Fibroblast of lung (primary cell): ENCODE results near the gene ERBB4. TPM values are rescaled to one million over a fixed set of nuclear protein-coding genes. Genes with fewer than 3 reads are reported as not detected.
A peak's percentile ranks its signal among the peaks of the same experiment; 100 is the strongest.

ENCODE experiments used
- DNase-seq, 2 donors: peaks; one replicate each; pipeline versions ENCODE4 v3.0.0 to v3.0.0-alpha.2; 2010; ENCODE audit warnings: low read depth in 2 of 2
- H2AFZ ChIP-seq: 2 replicates; pipeline ENCODE4 v1.5.1; 2012; ENCODE audit warnings: low read length, control low read depth, inconsistent platforms
- H3K27ac ChIP-seq: 2 replicates; pipeline ENCODE4 v1.5.1; 2011; ENCODE audit warnings: low read length, control low read depth; ENCODE audit not compliant: insufficient read depth
- H3K27me3 ChIP-seq: 2 replicates; pipeline ENCODE4 v1.5.1; 2011; ENCODE audit warnings: mild to moderate bottlenecking, low read length; ENCODE audit not compliant: control insufficient read depth, insufficient read depth
- H3K36me3 ChIP-seq: 2 replicates; pipeline ENCODE4 v1.5.1; 2011; ENCODE audit warnings: low read length; ENCODE audit not compliant: control insufficient read depth, insufficient read depth
- H3K4me1 ChIP-seq: 2 replicates; pipeline ENCODE4 v1.5.1; 2011; ENCODE audit warnings: low read length; ENCODE audit not compliant: control insufficient read depth, insufficient read depth; ENCODE audit errors: extremely low read depth
- H3K4me2 ChIP-seq: 2 replicates; pipeline ENCODE4 v1.5.1; 2011; ENCODE audit warnings: low read length, control low read depth; ENCODE audit not compliant: insufficient read depth; ENCODE audit errors: extremely low read depth
- H3K4me3 ChIP-seq, 4 experiments: fragments of 200-600 bp in 1 of 4; sonication (generic) in 1 of 4; replicated peaks in 1 of 4; 2 replicates each; pipeline ENCODE4 v1.5.1; 2011 to 2016; ENCODE audit warnings: low read length in 4 of 4, low read depth in 3 of 4, mild to moderate bottlenecking in 3 of 4, control low read depth in 2 of 4, inconsistent platforms in 1 of 4, mixed read lengths in 1 of 4; ENCODE audit not compliant: insufficient read depth in 1 of 4; ENCODE audit errors: control extremely low read depth in 1 of 4
- H3K79me2 ChIP-seq: 2 replicates; pipeline ENCODE4 v1.5.1; 2012; ENCODE audit warnings: mild to moderate bottlenecking, low read length, inconsistent platforms; ENCODE audit not compliant: control insufficient read depth, insufficient read depth
- H3K9ac ChIP-seq: 2 replicates; pipeline ENCODE4 v1.5.1; 2011; ENCODE audit warnings: mild to moderate bottlenecking, low read length, control low read depth; ENCODE audit not compliant: insufficient read depth
- H3K9me3 ChIP-seq: 2 replicates; pipeline ENCODE4 v1.5.1; 2012; ENCODE audit warnings: low read depth, low read length; ENCODE audit not compliant: control insufficient read depth, insufficient read depth
- H4K20me1 ChIP-seq: 2 replicates; pipeline ENCODE4 v1.5.1; 2011; ENCODE audit warnings: low read length; ENCODE audit not compliant: control insufficient read depth, insufficient read depth; ENCODE audit errors: extremely low read depth
- EZH2 ChIP-seq: IDR thresholded peaks from 2 replicates; pipeline ENCODE4 v1.5.1; 2012; ENCODE audit warnings: low read length, control low read depth, mild to moderate bottlenecking; ENCODE audit errors: missing control alignments
- polyA plus RNA-seq, 2 donors: library from polyadenylated mRNA; depleted of rRNA in 1 of 2; stranded (reverse) in 1 of 2; unstranded in 1 of 2; fragments of >200 nt; gene quantifications; 2 replicates each; pipeline ENCODE4 v1.2.1, GENCODE V29; 2011 to 2012; ENCODE audit warnings: missing spikeins in 1 of 2
- total RNA-seq: library from RNA; depleted of rRNA; stranded (reverse); fragments of >200 nt; gene quantifications from 2 replicates; pipeline ENCODE4 v1.2.1, GENCODE V29; 2014
- TF ChIP-seq, protein P1 (sequence below), 2 donors: IDR thresholded peaks in 1 of 2; conservative IDR thresholded peaks in 1 of 2; 1 replicate in 1 of 2; 2 replicates in 1 of 2; pipeline ENCODE4 v1.5.1; 2011 to 2012; ENCODE audit warnings: low read length in 2 of 2, control low read depth in 1 of 2, inconsistent platforms in 1 of 2, low read depth in 1 of 2, mild to moderate bottlenecking in 1 of 2

The ERBB4 gene
- total and polyA plus RNA-seq, 2 donors (not counting 1 experiment from before 2014, with no cell fraction given): 0.08 to 0.17 TPM

DNA sequence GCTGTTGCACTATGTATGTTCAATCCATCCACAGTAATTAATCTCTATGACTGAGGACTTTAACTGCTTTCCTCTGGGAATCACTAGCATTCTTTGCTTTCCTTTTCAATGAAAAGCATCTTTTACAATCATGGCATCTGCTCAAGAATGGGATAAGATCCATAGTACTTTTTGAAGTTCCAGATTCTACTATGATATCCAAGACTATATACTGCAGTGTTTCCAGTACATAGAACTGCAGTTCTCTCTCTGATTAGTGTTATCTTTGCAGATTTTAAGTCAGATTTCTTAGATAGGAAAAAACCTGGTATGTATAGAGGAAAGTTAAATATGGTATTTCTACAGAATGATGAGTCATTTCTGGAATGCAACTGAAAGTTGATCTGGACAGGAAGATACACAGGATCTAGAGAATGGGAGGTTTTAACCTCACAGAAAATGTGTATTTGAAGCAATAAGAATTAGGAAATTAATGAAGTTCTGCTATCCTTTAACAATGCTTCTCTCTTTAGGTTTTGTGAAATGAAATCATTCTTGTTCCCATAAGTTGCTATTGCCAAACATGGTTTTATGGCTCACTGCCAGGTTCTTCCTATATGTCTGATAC lies 670.7 kb downstream of the ERBB4 start:
- H2AFZ ChIP-seq: no peak overlapping the region

DNA sequence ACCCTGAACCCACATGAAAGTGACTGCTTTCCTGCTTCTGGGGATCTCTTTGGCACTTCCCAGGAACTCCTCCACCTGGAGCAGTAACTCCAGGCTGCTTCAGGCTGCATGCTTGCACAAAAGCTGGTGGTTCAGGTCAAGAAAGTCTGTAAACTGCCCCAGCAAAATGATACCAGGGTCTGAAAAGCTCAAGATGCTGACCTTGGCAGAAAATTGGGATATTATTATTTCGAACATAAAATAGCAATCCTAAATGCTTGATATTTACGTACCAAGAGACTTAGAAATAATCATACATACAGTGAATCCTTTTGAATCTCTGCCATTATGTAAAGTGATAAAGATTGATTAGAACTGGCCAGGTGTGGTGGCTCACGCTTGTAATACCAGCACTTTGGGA lies 674.3 kb downstream of the ERBB4 start:
- DNase-seq: no peak
- H3K4me3 ChIP-seq: no peak overlapping the region
- H3K4me2 ChIP-seq: no peak overlapping the region
- H4K20me1 ChIP-seq: no peaks in the 10 kb centered on the region
- no peak overlapping the region for H2AFZ ChIP-seq
- no peak overlapping the region for H3K27ac ChIP-seq
- H3K27me3 ChIP-seq: no peaks in the 10 kb centered on the region
- H3K9me3 ChIP-seq: no peaks in the 10 kb centered on the region
- no peaks in the 10 kb centered on the region for H3K36me3 ChIP-seq
- H3K79me2 ChIP-seq: no peaks in the 10 kb centered on the region
- no peaks in the 10 kb centered on the region for H3K4me1 ChIP-seq
- no peak overlapping the region for H3K9ac ChIP-seq
- TF ChIP-seq EZH2: no peak
- TF ChIP-seq, protein P1, sequence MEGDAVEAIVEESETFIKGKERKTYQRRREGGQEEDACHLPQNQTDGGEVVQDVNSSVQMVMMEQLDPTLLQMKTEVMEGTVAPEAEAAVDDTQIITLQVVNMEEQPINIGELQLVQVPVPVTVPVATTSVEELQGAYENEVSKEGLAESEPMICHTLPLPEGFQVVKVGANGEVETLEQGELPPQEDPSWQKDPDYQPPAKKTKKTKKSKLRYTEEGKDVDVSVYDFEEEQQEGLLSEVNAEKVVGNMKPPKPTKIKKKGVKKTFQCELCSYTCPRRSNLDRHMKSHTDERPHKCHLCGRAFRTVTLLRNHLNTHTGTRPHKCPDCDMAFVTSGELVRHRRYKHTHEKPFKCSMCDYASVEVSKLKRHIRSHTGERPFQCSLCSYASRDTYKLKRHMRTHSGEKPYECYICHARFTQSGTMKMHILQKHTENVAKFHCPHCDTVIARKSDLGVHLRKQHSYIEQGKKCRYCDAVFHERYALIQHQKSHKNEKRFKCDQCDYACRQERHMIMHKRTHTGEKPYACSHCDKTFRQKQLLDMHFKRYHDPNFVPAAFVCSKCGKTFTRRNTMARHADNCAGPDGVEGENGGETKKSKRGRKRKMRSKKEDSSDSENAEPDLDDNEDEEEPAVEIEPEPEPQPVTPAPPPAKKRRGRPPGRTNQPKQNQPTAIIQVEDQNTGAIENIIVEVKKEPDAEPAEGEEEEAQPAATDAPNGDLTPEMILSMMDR (conservative IDR thresholded peaks at IDR 0.05 in 1 of 2, IDR thresholded peaks at IDR 0.05 in 1 of 2; ENCODE audit: low read depth in 1 of 2, low read length in 2 of 2): no peak

More for the DNA sequence above, 670.7 kb downstream of the ERBB4 start:
- H3K9me3 ChIP-seq: no peaks in the 10 kb centered on the region
- no peak overlapping the region for H3K4me3 ChIP-seq
- H3K4me1 ChIP-seq: no peaks in the 10 kb centered on the region
- H3K36me3 ChIP-seq: no peaks in the 10 kb centered on the region
- no peak overlapping the region for H3K9ac ChIP-seq
- peak; percentile 4 to 49 for DNase-seq
- H3K4me2 ChIP-seq: no peak overlapping the region
- no peaks in the 10 kb centered on the region for H4K20me1 ChIP-seq
- TF ChIP-seq, protein P1 (conservative IDR thresholded peaks at IDR 0.05 in 1 of 2, IDR thresholded peaks at IDR 0.05 in 1 of 2; ENCODE audit: low read depth in 1 of 2, low read length in 2 of 2): no peak
- TF ChIP-seq EZH2: no peak
- no peaks in the 10 kb centered on the region for H3K79me2 ChIP-seq
- no peaks in the 10 kb centered on the region for H3K27me3 ChIP-seq
- H3K27ac ChIP-seq: no peak overlapping the region

DNA sequence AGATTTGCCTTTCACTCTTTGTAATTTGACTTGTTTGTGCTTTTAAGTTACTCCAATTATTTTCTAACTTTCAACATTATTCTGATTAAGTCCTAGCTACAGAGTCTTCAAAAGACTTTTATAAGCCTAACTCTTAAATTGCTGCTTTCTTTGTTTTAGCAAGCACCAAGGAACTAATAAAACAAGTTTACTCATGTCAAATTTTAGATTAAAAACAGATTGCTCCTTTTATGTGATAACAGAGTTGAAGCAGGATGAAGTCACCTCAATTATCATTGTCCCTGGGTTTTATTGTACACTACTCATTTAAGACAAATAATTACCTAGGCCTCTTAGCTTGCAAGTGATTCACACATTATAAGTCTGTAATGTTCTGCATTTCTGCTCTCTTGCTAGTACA lies 678.4 kb downstream of the ERBB4 start:
- Histone ChIP-seq H3K9ac (no peak overlapping the region), H3K27ac (no peak overlapping the region), H3K4me2 (no peak overlapping the region), H3K27me3 (no peaks in the 10 kb centered on the region), H3K4me1 (no peaks in the 10 kb centered on the region), H4K20me1 (no peaks in the 10 kb centered on the region), H3K9me3 (no peaks in the 10 kb centered on the region), H3K79me2 (no peaks in the 10 kb centered on the region), H3K36me3 (no peaks in the 10 kb centered on the region), H3K4me3 (no peak overlapping the region), H2AFZ (no peak overlapping the region)
- no peak for TF ChIP-seq EZH2
- TF ChIP-seq, protein P1 (conservative IDR thresholded peaks at IDR 0.05 in 1 of 2, IDR thresholded peaks at IDR 0.05 in 1 of 2; ENCODE audit: low read depth in 1 of 2, low read length in 2 of 2): no peak
- DNase-seq: no peak
